GM12875 (cell line): Measurements from ENCODE around the gene KCNJ10.

Source experiments
- H3K4me3 ChIP-seq: one replicate; pipeline ENCODE4 v1.5.1; 2011; ENCODE audit warnings: low read depth, low read length, control low read depth
- TF ChIP-seq, protein P1 (sequence below): IDR thresholded peaks from 2 replicates; pipeline ENCODE4 v1.5.1; 2011; ENCODE audit warnings: low read depth, mild to moderate bottlenecking, control low read depth, inconsistent platforms, low read length, moderate library complexity, borderline replicate concordance; ENCODE audit not compliant: insufficient read depth

KCNJ10 gene

DNA sequence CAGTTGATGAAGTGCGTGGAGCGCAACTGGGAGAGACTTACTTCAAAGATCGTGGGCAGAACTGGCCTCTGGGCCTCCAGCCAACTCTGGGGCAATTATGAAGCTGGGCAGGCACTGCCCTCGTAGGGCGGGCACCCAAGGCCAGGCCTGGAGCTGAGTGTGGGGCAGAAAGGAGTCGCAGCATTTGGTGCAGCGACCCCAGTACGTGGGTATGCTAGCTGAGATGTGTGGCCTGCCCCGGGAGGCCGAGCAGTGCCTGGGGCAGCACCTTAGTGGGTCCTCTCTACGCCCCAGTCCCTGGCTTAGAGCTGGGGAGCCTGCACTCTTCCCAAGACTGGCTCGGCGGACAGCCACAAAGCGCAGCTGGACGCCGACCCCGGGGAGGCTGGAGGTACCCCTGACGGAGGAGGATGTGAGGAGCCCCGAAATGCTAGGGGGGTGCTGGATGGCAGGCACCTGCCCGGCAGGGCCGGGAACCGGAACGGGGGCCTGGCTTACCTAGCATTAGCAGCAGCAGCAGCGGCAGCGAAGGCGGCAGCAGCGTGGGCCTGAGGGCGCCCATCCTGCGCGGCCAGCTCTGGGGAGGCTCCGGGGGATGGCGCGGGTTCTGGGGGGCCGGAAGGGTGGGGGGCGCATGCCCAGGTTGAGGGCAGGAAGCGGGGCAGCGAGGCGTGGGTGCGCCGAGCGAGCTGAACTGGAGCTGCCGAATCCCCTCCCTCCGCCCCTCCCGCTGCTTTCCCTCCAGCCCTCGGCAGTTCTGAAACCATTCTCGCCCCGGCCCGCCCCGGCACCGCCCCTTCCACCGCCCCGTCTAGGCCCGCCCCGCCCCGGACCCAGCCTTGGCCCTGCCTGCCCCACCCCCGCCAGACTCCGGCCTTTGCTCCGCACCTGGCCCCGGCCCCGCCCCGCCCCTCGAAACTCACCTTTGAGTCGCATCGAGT lies 28.2 kb upstream of the KCNJ10 start, which contains the start of gene IGSF8:
TSS of gene IGSF8 (minus strand) at position 709 of the 941 bp plus-strand sequence. CDS start at position 562, 147 bp downstream.
- TF ChIP-seq, protein P1, sequence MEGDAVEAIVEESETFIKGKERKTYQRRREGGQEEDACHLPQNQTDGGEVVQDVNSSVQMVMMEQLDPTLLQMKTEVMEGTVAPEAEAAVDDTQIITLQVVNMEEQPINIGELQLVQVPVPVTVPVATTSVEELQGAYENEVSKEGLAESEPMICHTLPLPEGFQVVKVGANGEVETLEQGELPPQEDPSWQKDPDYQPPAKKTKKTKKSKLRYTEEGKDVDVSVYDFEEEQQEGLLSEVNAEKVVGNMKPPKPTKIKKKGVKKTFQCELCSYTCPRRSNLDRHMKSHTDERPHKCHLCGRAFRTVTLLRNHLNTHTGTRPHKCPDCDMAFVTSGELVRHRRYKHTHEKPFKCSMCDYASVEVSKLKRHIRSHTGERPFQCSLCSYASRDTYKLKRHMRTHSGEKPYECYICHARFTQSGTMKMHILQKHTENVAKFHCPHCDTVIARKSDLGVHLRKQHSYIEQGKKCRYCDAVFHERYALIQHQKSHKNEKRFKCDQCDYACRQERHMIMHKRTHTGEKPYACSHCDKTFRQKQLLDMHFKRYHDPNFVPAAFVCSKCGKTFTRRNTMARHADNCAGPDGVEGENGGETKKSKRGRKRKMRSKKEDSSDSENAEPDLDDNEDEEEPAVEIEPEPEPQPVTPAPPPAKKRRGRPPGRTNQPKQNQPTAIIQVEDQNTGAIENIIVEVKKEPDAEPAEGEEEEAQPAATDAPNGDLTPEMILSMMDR = no peak
- peak within 1 kb of the TSS; percentile 82 for H3K4me3 ChIP-seq

DNA sequence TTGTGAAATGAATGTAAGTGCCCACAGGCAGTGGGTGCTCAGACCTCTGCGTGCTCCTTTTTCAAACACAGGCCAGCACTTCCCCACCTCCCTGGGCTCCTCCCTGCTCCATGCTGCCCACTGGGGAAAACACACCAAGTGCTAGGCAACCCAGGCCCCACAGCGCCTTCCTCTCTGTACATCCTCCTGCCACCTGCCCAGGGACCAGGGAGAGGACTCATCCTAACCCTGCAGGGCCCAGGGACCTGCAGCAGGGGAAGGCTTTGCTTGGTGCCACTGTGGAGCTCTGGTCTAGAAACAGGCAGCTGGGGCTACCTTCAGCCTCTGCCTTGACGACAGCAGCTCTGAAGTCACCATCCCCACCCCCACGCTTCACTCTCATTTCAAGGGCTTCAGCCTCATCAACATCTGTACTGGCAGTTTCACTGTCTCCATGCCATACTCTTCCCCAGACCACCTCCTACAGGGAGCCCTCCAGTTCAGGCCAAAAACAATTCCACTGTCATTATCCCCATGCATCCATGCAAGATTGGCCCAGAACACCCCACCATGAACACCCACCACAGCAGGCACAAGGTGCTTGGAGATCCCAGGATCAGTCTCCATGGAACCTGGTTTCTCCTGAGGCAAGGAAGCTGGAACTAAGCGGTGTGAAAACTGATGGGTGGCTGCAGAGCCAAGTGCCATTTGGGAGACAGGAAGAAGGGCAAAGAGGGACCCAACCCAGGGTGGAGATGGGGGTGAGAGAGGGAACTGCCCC lies 27.4 kb upstream of the KCNJ10 start:
- H3K4me3 ChIP-seq = peak overlapping the region; percentile 82
- TF ChIP-seq, protein P1 = no peak

DNA sequence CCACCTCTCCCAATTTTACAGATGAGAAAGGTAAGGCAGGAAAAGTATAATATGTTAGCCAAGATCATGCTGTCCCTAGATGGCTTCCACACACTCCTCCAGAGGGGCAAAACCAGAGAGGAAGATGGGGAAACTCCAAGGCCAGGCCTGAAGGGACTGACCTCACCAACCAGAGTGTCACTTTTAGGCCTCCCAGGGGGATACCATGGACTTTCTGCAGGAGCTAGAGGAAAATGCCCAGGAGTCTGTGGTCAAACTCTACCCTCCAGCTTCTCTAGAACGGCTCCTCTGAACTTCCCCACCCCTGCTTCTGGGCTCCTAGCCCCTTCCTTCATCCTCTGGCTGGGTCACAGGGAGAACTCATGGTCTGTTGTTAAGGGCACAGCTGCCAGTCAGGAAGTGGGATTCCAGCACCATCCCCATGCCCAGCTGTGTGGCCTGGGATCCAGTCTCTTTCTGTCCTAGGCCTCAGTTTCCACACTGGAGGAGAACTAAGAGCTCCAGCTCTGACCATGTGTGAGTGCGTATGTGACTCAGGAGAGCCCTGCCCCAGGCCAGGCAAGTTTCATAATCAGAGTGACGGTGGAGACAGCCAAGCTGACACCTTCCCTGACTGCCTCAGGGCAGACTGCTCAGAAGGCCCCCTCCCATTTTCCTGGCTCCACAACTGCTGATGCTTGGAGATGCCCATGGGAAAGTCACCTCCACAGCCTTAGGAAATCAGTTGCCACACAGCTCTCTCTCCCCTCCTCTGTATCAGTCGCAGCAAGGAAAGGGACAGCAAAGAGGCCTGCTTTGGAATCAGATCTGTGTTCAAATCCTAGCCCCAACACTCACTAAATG lies 26.5 kb upstream of the KCNJ10 start:
- TF ChIP-seq, protein P1 = no peak
- H3K4me3 ChIP-seq = no peak overlapping the region

DNA sequence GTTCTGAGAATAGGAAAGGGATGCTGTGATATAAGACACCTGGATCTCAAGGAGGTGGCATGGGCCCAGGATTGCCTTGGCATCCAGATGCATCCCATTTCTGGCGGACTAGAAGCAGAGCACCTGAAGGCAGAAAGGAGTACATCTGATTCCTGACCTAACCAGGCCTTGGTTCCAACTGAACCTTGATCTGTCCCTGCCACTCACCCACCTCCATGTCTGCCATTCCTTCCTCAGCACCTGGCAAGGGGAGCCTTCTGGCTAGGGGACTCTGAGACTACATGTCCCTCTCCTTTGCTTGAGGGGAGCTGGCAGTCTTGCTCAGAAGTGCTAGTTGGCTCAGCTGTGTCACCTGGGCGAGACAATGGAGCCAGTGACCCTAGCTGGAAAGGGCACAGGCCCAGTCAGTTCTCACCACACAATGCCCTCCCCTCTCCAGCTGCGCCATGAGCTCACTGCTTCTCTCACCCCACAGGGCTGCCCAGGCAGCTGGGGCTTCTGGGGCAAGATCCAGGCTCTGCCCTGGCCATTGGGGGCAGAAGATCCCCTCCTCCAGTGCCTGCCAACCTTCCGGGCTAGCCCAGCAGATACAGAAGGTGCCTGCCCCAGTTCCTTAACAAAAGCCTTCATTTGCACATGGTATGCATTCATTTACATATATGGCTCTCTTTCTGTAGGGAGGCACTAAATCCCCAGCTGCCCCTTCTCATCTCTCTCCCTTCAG lies 25.6 kb upstream of the KCNJ10 start:
- TF ChIP-seq, protein P1 = no peak
- no peak overlapping the region for H3K4me3 ChIP-seq

DNA sequence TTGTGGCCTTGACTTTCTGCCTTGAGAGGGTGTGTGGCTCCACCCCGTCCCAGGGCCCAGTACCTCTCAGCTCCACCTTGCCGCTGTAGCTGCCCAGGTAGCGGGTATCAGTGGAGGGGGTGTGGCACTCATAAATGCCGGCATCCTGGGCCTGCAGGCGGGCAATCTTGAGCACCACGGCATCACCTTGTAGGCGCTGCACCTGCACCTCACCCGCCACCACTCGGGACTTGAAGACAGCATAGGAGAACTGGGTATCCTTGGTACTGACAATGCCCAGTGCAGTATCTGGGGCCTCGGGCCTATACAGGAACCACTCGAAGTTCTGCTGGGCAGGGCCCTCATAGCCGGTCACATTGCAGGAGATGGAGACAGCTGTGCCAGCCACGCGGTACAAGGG lies 24.8 kb upstream of the KCNJ10 start:
- TF ChIP-seq, protein P1 = no peak
- H3K4me3 ChIP-seq = no peak overlapping the region

GRCh38 chr1:160094291-160094625 lies 24.3 kb upstream of the KCNJ10 start:
- H3K4me3 ChIP-seq = no peak overlapping the region
- TF ChIP-seq, protein P1 = no peak
